Peyer's patch (tissue), 4 donors: ENCODE data around the gene TRPM3. TPM values are rescaled to one million over a fixed set of nuclear protein-coding genes. Genes with fewer than 3 reads are reported as not detected.
A peak's percentile ranks its signal among the peaks of the same experiment; 100 is the strongest.

Experiments used
- DNase-seq, 3 donors: peaks; one replicate each; pipeline ENCODE4 v3.0.0-alpha.2; 2017 to 2019
- H3K27ac ChIP-seq, 4 donors: fragments of 200-600 bp; sonication (generic); one replicate each; pipeline ENCODE4 v1.5.1; 2016 to 2019
- H3K27me3 ChIP-seq, 2 donors: fragments of 200-600 bp; sonication (generic); one replicate each; pipeline ENCODE4 v1.5.1; 2019
- H3K36me3 ChIP-seq, 3 donors: fragments of 200-600 bp; sonication (generic); one replicate each; pipeline ENCODE4 v1.5.1; 2016 to 2019
- H3K4me1 ChIP-seq, 4 donors: fragments of 200-600 bp; sonication (generic); one replicate each; pipeline ENCODE4 v1.5.1; 2016 to 2019
- H3K4me3 ChIP-seq, 4 donors: fragments of 200-600 bp; sonication (generic); 1 replicate in 3 of 4; 2 replicates in 1 of 4; pipeline ENCODE4 v1.5.1; 2016 to 2019; ENCODE audit warnings: mild to moderate bottlenecking in 1 of 4
- H3K9me3 ChIP-seq, 4 donors: fragments of 200-600 bp; sonication (generic); one replicate each; pipeline ENCODE4 v1.5.1; 2016 to 2019; ENCODE audit warnings: mild to moderate bottlenecking in 1 of 4
- CTCF ChIP-seq, 6 experiments: fragments of 450-650 bp in 4 of 6; fragments of 200-600 bp in 2 of 6; sonication (generic) in 1 of 6; IDR thresholded peaks; one replicate each; pipeline ENCODE4 v1.5.1; 2017 to 2019; ENCODE audit warnings: antibody characterized with exemption in 6 of 6, mild to moderate bottlenecking in 3 of 6, moderate library complexity in 1 of 6
- POLR2A ChIP-seq, 2 donors: fragments of 450-650 bp; IDR thresholded peaks; one replicate each; pipeline ENCODE4 v1.5.1; 2017; ENCODE audit warnings: antibody characterized with exemption in 2 of 2, mild to moderate bottlenecking in 2 of 2, moderate library complexity in 2 of 2
- total RNA-seq, 4 donors: library from RNA; depleted of rRNA; stranded (reverse); fragments of >200 nt; gene quantifications; one replicate each; pipeline ENCODE4 v1.1.0, GENCODE V29; 2016

The TRPM3 gene
- total RNA-seq, 4 donors from 2014 or later, result 0.28 to 0.80 TPM; not detected in 2

- Histone ChIP-seq H3K9me3 (no peaks in the 10 kb centered on the region), H3K27ac (peak overlapping the region in 2 of 4 donors; percentile 13 to 50), H3K4me3 (no peak overlapping the region), H3K4me1 (peaks cover 0 to 16% (median 4%) of the 10 kb centered on the region in 4 donors), H3K36me3 (no peaks in the 10 kb centered on the region), H3K27me3 (no peaks in the 10 kb centered on the region)
- DNase-seq, result no peak
- TF ChIP-seq POLR2A (IDR thresholded peaks at IDR 0.05) (no peak), CTCF (IDR thresholded peaks at IDR 0.05) (no peak)
Measured at GRCh38 chr9:70567511-70567910, 553.9 kb downstream of the TRPM3 start.

- no peaks in the 10 kb centered on the region for H3K9me3 ChIP-seq
- peak overlapping the region in 1 of 4 donors; percentile 32 for H3K27ac ChIP-seq
- no peak overlapping the region for H3K4me3 ChIP-seq
- no peaks in the 10 kb centered on the region for H3K36me3 ChIP-seq
- no peak for TF ChIP-seq CTCF (IDR thresholded peaks at IDR 0.05)
- TF ChIP-seq POLR2A (IDR thresholded peaks at IDR 0.05), result no peak
- H3K4me1 ChIP-seq, result peaks cover 0 to 16% (median 4%) of the 10 kb centered on the region in 4 donors
- no peak for DNase-seq
- no peaks in the 10 kb centered on the region for H3K27me3 ChIP-seq
Measured at GRCh38 chr9:70566751-70567150, 554.7 kb downstream of the TRPM3 start.

GRCh38 chr9:70566066-70566465 lies 555.4 kb downstream of the TRPM3 start:
- Histone ChIP-seq H3K27me3 (no peaks in the 10 kb centered on the region), H3K36me3 (no peaks in the 10 kb centered on the region), H3K27ac (no peak overlapping the region), H3K9me3 (no peaks in the 10 kb centered on the region), H3K4me1 (peaks cover 0 to 16% (median 4%) of the 10 kb centered on the region in 4 donors), H3K4me3 (no peak overlapping the region)
- no peak for TF ChIP-seq POLR2A (IDR thresholded peaks at IDR 0.05)
- TF ChIP-seq CTCF (IDR thresholded peaks at IDR 0.05), result no peak
- no peak for DNase-seq

GRCh38 chr9:70564468-70565335 lies 556.7 kb downstream of the TRPM3 start:
- no peak overlapping the region for H3K4me3 ChIP-seq
- peaks cover 0 to 16% (median 3%) of the 10 kb centered on the region in 4 donors for H3K4me1 ChIP-seq
- H3K27me3 ChIP-seq, result no peaks in the 10 kb centered on the region
- DNase-seq, result no peak
- peak overlapping the region; percentile 53 to 74 (median 68) for H3K27ac ChIP-seq
- TF ChIP-seq POLR2A (IDR thresholded peaks at IDR 0.05) (no peak), CTCF (IDR thresholded peaks at IDR 0.05) (no peak)
- H3K36me3 ChIP-seq, result no peaks in the 10 kb centered on the region
- no peaks in the 10 kb centered on the region for H3K9me3 ChIP-seq

DNA sequence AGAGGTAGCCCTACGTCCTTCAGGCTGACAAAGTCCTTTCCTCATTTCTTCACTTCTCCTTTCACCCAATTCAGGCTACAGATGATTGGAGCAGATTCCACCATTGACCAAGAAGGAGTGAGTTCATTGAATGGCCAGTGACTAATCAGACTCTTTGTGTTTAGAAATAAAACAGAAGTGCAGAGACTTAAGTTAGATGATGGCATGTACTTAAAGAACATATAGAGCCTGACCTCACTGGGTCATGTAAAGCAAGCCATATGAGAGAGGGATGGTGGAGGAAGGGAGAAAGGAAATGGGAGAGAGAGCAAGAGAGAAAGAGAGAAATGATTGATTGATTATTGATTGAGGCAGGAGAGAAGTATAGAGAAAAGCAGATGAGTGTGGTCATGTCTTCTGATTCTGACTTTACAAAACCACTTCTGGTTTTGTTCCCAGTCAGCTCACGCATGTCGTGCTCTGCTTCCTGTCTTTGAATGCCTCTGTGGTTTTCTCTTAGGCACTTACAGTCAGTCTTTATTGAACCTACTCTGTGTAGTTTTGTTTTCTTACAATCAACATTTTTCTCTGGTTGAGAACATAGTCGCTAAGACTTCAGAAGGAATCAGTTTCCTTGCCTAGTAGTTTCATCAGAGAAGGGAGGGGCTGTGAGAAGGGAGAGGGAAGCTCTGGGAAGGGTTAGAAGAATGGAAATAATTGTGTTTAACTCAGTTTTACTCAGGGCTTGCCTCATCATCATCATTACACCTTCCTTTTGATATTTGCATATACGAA lies 557.8 kb downstream of the TRPM3 start:
- DNase-seq, result peak in 2 of 3 donors; percentile 65 to 73
- Histone ChIP-seq H3K4me3 (peak overlapping the region in 1 of 4 donors; percentile 3), H3K27me3 (no peaks in the 10 kb centered on the region), H3K36me3 (no peaks in the 10 kb centered on the region), H3K27ac (peak overlapping the region; percentile 53 to 74 (median 68)), H3K4me1 (peaks cover 0 to 16% (median 3%) of the 10 kb centered on the region in 4 donors), H3K9me3 (no peaks in the 10 kb centered on the region)
- peak in 1 of 2 donors; percentile 13 for TF ChIP-seq POLR2A (IDR thresholded peaks at IDR 0.05)
- TF ChIP-seq CTCF (IDR thresholded peaks at IDR 0.05), result no peak
